HepG2 (cell line): ENCODE data around the gene SCP2D1. TPM values are rescaled to one million over a fixed set of nuclear protein-coding genes. Genes with fewer than 3 reads are reported as not detected.
A peak's percentile ranks its signal among the peaks of the same experiment; 100 is the strongest.

ENCODE experiments used
- HNF4A ChIP-seq: sonication (generic); formaldehyde crosslinking; IDR thresholded peaks from 2 replicates; pipeline ENCODE4 v1.4.0; 2020; ENCODE audit warnings: missing genetic modification reagents
- MXD4 ChIP-seq: IDR thresholded peaks from 2 replicates; pipeline ENCODE4 v1.6.1; 2016; ENCODE audit warnings: mild to moderate bottlenecking, missing biosample characterization, missing genetic modification reagents
- PBX3 ChIP-seq: sonication (generic); formaldehyde crosslinking; IDR thresholded peaks from 2 replicates; pipeline ENCODE4 v1.8.1; 2023; ENCODE audit warnings: missing genetic modification reagents, inconsistent platforms, borderline replicate concordance
- SSRP1 ChIP-seq: IDR thresholded peaks from 2 replicates; pipeline ENCODE4 v1.6.1; 2016; ENCODE audit warnings: control low read depth
- YEATS2 ChIP-seq: sonication (generic); formaldehyde crosslinking; IDR thresholded peaks from 2 replicates; pipeline ENCODE4 v1.4.0; 2020; ENCODE audit warnings: missing genetic modification reagents, borderline replicate concordance
- ZNF407 ChIP-seq: sonication (generic); formaldehyde crosslinking; IDR thresholded peaks from one replicate; pipeline ENCODE4 v1.5.1; 2020; ENCODE audit warnings: mild to moderate bottlenecking, missing genetic modification reagents; ENCODE audit errors: not compliant biosample characterization
- ZSCAN29 ChIP-seq: sonication (generic); formaldehyde crosslinking; conservative IDR thresholded peaks from 2 replicates; pipeline ENCODE4 v1.4.0; 2020; ENCODE audit warnings: mild to moderate bottlenecking, missing genetic modification reagents
- polyA plus RNA-seq, 8 experiments: library from polyadenylated mRNA; depleted of rRNA in 3 of 8; stranded (reverse) in 7 of 8; unstranded in 1 of 8; fragments of >200 nt; fragmentation: Illumina TruSeq in 4 of 8; extraction: Trizol in 4 of 8; gene quantifications; 2 replicates each; pipeline versions ENCODE4 v1.2.1 to v1.2.3, GENCODE V29; 2011 to 2016; ENCODE audit warnings: low read depth in 4 of 8, missing spikeins in 1 of 8, mixed read lengths in 1 of 8; ENCODE audit not compliant: insufficient read depth in 1 of 8
- total RNA-seq, 5 experiments: library from RNA; depleted of rRNA; stranded (reverse); fragments of >200 nt; fragmentation: Illumina TruSeq; extraction: Trizol; gene quantifications; 2 replicates each; pipeline ENCODE4 v1.2.3, GENCODE V29; 2016; ENCODE audit warnings: low read depth in 1 of 5

SCP2D1 gene
- total and polyA plus RNA-seq, 2 of the 13 experiments (the other 11 are each of a cell fraction or from before 2014, with no cell fraction given), result not detected

- no peak for TF ChIP-seq PBX3
- TF ChIP-seq YEATS2 (CRISPR knock-in tag), result no peak
- TF ChIP-seq SSRP1 (CRISPR knock-in tag), result 0 out of 2 replicates have a peak, but pooled peaks have one; percentile 4
- TF ChIP-seq ZSCAN29, result 0 out of 2 replicates have a peak, but pooled peaks have one; percentile 10
- no peak for TF ChIP-seq MXD4 (CRISPR knock-in tag)
- no peak for TF ChIP-seq HNF4A (CRISPR knock-in tag)
- no peak for TF ChIP-seq ZNF407
Observed at GRCh38 chr20:18794428-18794787, 19.2 kb upstream of the SCP2D1 start (continued).
